ENCODE results near the gene SETD6.

The SETD6 gene

GRCh38 chr16:58532414-58532813 is 17.1 kb downstream of the SETD6 start:
- no peak for DNase-seq (ENCODE audit: low read depth)
- H3K4me3 ChIP-seq (ENCODE audit: low read length), result no peak overlapping the region
- TF ChIP-seq, protein P1, sequence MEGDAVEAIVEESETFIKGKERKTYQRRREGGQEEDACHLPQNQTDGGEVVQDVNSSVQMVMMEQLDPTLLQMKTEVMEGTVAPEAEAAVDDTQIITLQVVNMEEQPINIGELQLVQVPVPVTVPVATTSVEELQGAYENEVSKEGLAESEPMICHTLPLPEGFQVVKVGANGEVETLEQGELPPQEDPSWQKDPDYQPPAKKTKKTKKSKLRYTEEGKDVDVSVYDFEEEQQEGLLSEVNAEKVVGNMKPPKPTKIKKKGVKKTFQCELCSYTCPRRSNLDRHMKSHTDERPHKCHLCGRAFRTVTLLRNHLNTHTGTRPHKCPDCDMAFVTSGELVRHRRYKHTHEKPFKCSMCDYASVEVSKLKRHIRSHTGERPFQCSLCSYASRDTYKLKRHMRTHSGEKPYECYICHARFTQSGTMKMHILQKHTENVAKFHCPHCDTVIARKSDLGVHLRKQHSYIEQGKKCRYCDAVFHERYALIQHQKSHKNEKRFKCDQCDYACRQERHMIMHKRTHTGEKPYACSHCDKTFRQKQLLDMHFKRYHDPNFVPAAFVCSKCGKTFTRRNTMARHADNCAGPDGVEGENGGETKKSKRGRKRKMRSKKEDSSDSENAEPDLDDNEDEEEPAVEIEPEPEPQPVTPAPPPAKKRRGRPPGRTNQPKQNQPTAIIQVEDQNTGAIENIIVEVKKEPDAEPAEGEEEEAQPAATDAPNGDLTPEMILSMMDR (conservative IDR thresholded peaks at IDR 0.05; ENCODE audit: low read depth, low read length), result no peak

DNA sequence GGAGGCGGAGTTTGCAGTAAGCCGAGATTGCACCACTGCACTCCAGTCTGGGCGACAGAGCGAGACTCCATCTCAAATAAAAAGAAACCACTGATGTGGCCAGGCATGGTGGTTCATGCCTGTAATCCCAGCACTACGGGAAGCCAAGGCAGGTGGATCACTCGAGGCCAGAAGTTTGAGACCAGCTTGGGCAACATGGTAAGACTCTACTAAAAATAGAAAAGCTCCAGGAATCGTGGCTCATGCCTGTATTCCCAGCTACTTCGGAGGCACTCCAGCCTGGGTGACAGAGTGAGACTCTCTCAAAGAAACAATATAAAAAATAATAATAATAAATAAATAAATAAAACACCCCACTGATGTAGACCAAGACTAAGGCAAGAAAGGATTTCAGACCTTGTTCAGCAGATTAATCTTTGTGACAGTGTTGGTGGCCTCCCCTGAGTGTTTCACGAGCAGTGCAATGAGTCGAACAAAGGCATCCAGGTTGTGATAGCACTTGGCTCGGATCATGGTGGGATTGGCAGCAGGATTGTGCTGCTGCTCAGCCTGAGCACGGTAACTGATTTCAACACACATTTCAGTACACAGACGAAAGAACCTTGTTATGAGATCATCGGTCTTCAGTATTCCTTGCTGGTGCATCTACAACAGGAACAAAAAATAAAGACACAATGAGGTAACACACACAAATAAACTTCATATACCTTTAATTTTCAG is 18.6 kb downstream of the SETD6 start:
- H3K4me3 ChIP-seq (ENCODE audit: low read length), result no peak overlapping the region
- DNase-seq (ENCODE audit: low read depth), result no peak
- TF ChIP-seq, protein P1 (conservative IDR thresholded peaks at IDR 0.05; ENCODE audit: low read depth, low read length), result no peak

GRCh38 chr16:58535100-58535499 is 19.8 kb downstream of the SETD6 start:
- H3K4me3 ChIP-seq (ENCODE audit: low read length), result no peak overlapping the region
- TF ChIP-seq, protein P1 (conservative IDR thresholded peaks at IDR 0.05; ENCODE audit: low read depth, low read length), result no peak
- DNase-seq (ENCODE audit: low read depth), result no peak

GRCh38 chr16:58536278-58536677 is 21.0 kb downstream of the SETD6 start:
- DNase-seq (ENCODE audit: low read depth), result no peak
- TF ChIP-seq, protein P1 (conservative IDR thresholded peaks at IDR 0.05; ENCODE audit: low read depth, low read length), result no peak
- no peak overlapping the region for H3K4me3 ChIP-seq (ENCODE audit: low read length)

DNA sequence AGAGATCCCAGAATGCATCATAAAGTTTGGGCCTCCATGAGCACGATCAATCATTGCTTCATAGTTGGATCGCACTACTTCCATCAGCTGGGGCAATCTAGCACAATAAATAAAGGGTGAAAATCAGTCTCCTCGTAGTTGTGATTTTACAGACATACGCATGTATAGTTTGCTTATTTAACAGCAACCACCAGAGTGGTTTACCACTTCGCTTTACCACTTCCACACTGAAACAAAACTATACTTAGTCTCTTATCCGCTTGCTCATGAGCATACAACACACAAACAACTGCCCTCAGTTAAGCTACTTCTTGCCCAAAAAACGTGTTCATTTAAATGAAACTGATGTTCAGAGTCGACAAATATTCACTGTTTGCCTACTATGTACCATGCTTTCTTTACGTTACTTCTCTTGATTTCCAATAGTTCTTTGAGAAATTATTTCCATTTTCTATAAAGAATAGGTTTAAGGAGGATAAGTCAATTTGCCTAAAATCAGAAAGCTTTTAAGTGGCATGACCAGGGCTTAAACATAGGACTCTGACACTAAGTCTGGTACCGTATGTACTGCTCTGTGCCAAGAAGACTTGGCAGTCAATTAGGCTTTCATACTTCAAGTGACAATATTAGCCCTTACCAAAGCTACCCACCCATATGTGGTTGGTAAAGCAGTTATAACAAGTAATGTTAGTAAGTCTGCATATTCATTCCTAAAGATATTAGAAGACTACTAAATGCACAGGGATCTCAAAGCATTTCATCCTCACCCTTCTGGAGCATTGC is 22.0 kb downstream of the SETD6 start:
- no peak for DNase-seq (ENCODE audit: low read depth)
- TF ChIP-seq, protein P1 (conservative IDR thresholded peaks at IDR 0.05; ENCODE audit: low read depth, low read length), result no peak
- H3K4me3 ChIP-seq (ENCODE audit: low read length), result no peak overlapping the region

- no peak for DNase-seq (ENCODE audit: low read depth)
- TF ChIP-seq, protein P1 (conservative IDR thresholded peaks at IDR 0.05; ENCODE audit: low read depth, low read length), result no peak
- H3K4me3 ChIP-seq (ENCODE audit: low read length), result no peak overlapping the region
These were observed 26.4 kb downstream of the SETD6 start for GRCh38 chr16:58541711-58542110.

DNA sequence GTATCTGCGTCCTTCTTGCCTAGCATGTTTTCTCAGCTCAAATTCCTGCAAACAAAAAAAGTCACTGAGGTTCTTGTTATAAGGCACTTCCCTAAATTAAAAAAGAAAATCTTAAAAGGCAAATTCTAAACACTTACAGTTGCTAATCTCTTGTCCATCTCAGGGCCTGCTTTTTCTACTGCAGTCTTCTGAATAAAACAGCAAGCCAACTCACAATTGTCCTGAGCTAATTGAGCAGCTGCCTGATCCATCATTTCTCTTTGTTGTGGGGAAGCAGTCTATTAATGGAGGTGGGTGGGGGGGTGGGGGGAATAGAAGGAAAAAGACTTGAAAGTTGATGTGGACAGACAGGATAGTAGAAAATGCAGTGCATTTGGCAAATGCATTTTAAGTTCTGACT is 27.0 kb downstream of the SETD6 start:
- TF ChIP-seq, protein P1 (conservative IDR thresholded peaks at IDR 0.05; ENCODE audit: low read depth, low read length), result no peak
- no peak for DNase-seq (ENCODE audit: low read depth)
- no peak overlapping the region for H3K4me3 ChIP-seq (ENCODE audit: low read length)

All from retinal pigment epithelial cell (primary cell).